ENCODE results near the gene MOSPD3. TPM values are rescaled to one million over a fixed set of nuclear protein-coding genes. Genes with fewer than 3 reads are reported as not detected.

The MOSPD3 gene
- total RNA-seq, 1 donor from 2014 or later: 11.0 TPM

DNA sequence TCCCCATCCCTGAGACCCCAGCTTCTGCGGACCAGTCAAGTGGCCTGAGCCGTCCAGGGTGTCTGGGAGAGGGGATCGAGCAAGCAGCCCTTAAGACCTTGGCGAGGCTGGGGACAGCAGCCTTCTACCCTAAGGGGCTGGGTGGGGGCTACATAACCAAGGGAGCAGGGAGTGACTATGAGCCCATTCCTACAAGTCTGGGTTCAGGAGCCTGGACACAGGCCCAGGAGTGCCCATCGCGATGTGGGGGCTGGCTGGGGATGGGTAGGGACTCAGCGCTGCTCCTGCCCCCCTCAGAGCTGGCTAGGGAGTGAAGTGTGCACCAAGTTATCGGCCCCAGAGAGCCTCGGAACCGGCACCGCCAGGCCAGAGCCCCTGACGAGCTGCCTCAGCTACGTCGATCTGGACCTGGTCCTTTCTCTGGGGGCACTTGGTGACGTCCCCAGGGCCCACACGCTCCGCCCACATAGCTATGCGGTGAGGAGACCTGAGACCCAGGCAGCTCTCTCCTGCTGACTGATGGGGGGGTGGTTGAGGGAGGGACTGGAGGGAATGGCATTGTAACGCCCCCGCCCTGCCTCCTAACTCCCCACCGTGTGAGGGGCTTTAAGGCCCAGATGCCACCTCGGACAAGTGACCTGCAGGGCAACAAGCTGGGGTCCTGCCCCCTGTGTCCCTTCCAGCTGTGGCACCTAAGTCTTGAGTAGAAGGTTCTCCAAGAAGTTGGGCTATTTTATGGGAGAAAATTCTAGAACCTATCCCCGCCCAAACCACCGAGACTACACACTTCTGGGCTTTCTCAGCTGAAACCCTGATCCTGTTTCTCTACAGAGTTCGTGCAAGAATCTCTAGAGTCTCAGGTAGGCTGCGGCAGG lies 41.1 kb upstream of the MOSPD3 start:
- DNase-seq (ENCODE audit: low spot score in 2 of 2): no peak
- Histone ChIP-seq H3K4me3 (no peak overlapping the region), H3K36me3 (peaks cover 14 to 23% of the 10 kb centered on the region in 2 donors), H3K9me3 (no peaks in the 10 kb centered on the region), H3K27ac (no peak overlapping the region), H3K27me3 (no peaks in the 10 kb centered on the region), H3K4me1 (peaks cover 0 to 10% of the 10 kb centered on the region in 2 donors)
- TF ChIP-seq, protein P1, sequence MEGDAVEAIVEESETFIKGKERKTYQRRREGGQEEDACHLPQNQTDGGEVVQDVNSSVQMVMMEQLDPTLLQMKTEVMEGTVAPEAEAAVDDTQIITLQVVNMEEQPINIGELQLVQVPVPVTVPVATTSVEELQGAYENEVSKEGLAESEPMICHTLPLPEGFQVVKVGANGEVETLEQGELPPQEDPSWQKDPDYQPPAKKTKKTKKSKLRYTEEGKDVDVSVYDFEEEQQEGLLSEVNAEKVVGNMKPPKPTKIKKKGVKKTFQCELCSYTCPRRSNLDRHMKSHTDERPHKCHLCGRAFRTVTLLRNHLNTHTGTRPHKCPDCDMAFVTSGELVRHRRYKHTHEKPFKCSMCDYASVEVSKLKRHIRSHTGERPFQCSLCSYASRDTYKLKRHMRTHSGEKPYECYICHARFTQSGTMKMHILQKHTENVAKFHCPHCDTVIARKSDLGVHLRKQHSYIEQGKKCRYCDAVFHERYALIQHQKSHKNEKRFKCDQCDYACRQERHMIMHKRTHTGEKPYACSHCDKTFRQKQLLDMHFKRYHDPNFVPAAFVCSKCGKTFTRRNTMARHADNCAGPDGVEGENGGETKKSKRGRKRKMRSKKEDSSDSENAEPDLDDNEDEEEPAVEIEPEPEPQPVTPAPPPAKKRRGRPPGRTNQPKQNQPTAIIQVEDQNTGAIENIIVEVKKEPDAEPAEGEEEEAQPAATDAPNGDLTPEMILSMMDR (IDR thresholded peaks at IDR 0.05): no peak
- intact Hi-C loops (cut with DNase I): no loop called here

DNA sequence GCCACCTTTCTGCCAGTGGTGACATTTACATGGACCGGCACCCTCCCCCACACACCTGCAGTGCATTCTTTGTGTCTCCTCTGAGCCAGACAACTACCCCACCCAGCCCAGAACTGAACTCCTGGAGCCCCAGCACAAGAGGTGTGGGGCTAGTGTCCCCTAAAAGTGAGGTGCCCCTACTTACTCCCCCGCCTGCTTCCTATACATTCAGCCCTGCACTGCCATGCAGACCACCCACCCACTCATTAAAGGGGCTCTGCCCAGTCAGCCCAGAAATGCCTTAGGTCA lies 40.6 kb upstream of the MOSPD3 start:
- no peak overlapping the region for H3K27ac ChIP-seq
- DNase-seq (ENCODE audit: low spot score in 2 of 2): no peak
- no peaks in the 10 kb centered on the region for H3K27me3 ChIP-seq
- H3K4me1 ChIP-seq: peaks cover 0 to 10% of the 10 kb centered on the region in 2 donors
- H3K9me3 ChIP-seq: no peaks in the 10 kb centered on the region
- intact Hi-C loops (cut with DNase I): no loop called here
- H3K36me3 ChIP-seq: peaks cover 20 to 29% of the 10 kb centered on the region in 2 donors
- TF ChIP-seq, protein P1 (IDR thresholded peaks at IDR 0.05): no peak
- H3K4me3 ChIP-seq: no peak overlapping the region

DNA sequence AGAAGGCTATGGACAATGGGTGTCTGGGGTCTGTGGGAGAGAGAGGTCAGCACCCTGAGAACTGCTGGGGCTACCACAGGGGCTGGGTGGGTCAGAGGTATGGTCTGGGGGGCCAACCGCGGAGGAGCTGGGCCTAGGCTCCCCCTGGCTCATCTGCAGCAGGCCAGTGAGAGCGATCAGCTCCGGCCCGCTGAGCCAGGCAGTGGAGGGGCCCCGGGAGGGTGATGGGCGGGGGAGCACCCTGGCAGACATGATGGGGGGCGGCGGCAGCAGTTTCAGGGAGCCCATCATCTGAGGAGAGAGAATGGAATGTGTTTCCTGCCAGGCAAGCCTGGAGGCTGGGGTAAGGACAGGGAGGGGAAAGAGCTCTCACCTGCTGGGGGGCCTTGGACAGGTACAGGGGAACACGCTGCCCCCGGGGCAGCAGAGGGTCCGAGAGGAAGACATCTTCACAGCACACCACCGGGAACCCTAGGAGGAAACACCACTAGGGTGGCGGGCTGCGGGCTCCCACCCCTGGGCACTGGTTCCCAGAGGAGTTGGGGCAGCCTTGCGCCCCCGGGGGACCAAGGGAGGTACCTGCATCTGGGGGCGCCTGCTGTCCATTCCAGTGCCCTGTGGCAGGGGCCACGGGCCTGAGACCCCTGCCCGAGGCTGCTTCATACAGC lies 39.9 kb upstream of the MOSPD3 start:
- no peak for DNase-seq (ENCODE audit: low spot score in 2 of 2)
- H3K27me3 ChIP-seq: no peaks in the 10 kb centered on the region

GRCh38 chr7:100572949-100573675 lies 39.2 kb upstream of the MOSPD3 start:
- H3K9me3 ChIP-seq: no peaks in the 10 kb centered on the region
- H3K36me3 ChIP-seq: peaks cover 32 to 42% of the 10 kb centered on the region in 2 donors
- H3K27ac ChIP-seq: no peak overlapping the region
- intact Hi-C loops (cut with DNase I): no loop called here
- no peaks in the 10 kb centered on the region for H3K27me3 ChIP-seq
- H3K4me3 ChIP-seq: no peak overlapping the region
- H3K4me1 ChIP-seq: peaks cover 0 to 10% of the 10 kb centered on the region in 2 donors
- TF ChIP-seq, protein P1 (IDR thresholded peaks at IDR 0.05): no peak
- no peak for DNase-seq (ENCODE audit: low spot score in 2 of 2)

More for the DNA sequence above, 39.9 kb upstream of the MOSPD3 start:
- H3K9me3 ChIP-seq: no peaks in the 10 kb centered on the region
- no peak overlapping the region for H3K27ac ChIP-seq
- H3K4me3 ChIP-seq: no peak overlapping the region
- intact Hi-C loops (cut with DNase I): no loop called here
- H3K4me1 ChIP-seq: peaks cover 0 to 10% of the 10 kb centered on the region in 2 donors
- H3K36me3 ChIP-seq: peaks cover 25 to 35% of the 10 kb centered on the region in 2 donors
- TF ChIP-seq, protein P1 (IDR thresholded peaks at IDR 0.05): no peak

GRCh38 chr7:100573691-100574361 lies 38.5 kb upstream of the MOSPD3 start, which contains the start of gene SAP25:
SAP25 (minus strand) TSS chr7:100573900; CDS start chr7:100573742, 158 bp downstream.
- Histone ChIP-seq H3K36me3 (peaks cover 39 to 49% of the 10 kb centered on the region in 2 donors), H3K4me1 (peaks cover 0 to 10% of the 10 kb centered on the region in 2 donors), H3K9me3 (no peaks in the 10 kb centered on the region), H3K4me3 (no peak within 1 kb of the TSS), H3K27ac (no peak within 1 kb of the TSS), H3K27me3 (no peaks in the 10 kb centered on the region)
- no peak for DNase-seq (ENCODE audit: low spot score in 2 of 2)
- intact Hi-C loops (cut with DNase I): no loop called here
- TF ChIP-seq, protein P1 (IDR thresholded peaks at IDR 0.05): no peak

Data from ascending aorta (tissue), 2 donors.